Measurements from ENCODE around the gene ASIC4.

The ASIC4 gene

DNA sequence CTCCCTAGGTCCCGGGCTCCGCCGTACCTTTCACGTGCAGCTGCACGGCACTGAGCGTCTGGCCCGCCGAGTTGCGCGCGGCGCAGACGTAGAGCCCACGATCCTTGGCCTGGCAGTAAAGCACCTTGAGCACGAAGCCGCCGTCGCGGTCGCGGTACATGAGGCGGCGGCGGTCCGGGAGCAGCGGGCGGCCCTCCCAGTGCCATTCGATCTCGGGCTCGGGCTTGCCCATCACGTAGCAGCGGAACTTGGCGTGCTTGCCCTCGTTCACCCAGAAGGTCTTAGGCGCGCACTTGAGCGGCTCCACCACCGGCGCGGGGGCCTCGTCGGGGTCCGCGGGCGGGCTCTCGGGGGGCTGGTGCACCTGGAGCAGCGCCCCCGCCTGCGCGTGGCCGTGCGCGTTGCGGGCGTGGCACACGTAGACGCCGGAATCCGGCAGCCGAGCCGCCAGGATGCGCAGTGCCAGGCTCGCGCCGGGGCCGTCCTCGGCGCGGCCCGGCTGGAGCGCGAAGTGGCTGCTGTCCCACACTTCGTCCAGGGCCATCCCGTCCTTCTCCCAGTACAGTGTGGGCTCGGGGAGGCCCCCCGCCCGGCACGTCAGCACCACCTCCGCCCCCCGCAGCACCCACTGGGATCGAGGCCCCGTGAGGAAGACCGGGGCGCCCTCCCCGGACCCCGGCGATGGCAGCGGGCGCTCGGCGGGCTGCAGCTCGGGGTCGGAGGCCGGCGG, 56.1 kb downstream of the ASIC4 start:
- DNase-seq (ENCODE audit: low read depth in 1 of 2, low spot score in 1 of 2) = no peak
- TF ChIP-seq POLR2AphosphoS5 (IDR thresholded peaks at IDR 0.05; ENCODE audit: low read depth) = no peak
- TF ChIP-seq, protein P1, sequence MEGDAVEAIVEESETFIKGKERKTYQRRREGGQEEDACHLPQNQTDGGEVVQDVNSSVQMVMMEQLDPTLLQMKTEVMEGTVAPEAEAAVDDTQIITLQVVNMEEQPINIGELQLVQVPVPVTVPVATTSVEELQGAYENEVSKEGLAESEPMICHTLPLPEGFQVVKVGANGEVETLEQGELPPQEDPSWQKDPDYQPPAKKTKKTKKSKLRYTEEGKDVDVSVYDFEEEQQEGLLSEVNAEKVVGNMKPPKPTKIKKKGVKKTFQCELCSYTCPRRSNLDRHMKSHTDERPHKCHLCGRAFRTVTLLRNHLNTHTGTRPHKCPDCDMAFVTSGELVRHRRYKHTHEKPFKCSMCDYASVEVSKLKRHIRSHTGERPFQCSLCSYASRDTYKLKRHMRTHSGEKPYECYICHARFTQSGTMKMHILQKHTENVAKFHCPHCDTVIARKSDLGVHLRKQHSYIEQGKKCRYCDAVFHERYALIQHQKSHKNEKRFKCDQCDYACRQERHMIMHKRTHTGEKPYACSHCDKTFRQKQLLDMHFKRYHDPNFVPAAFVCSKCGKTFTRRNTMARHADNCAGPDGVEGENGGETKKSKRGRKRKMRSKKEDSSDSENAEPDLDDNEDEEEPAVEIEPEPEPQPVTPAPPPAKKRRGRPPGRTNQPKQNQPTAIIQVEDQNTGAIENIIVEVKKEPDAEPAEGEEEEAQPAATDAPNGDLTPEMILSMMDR (IDR thresholded peaks at IDR 0.05; ENCODE audit: insufficient read depth, low read length) = no peak
- no peak for TF ChIP-seq SPI1 (IDR thresholded peaks at IDR 0.05; ENCODE audit: borderline replicate concordance, low read depth)
- TF ChIP-seq, protein P2, sequence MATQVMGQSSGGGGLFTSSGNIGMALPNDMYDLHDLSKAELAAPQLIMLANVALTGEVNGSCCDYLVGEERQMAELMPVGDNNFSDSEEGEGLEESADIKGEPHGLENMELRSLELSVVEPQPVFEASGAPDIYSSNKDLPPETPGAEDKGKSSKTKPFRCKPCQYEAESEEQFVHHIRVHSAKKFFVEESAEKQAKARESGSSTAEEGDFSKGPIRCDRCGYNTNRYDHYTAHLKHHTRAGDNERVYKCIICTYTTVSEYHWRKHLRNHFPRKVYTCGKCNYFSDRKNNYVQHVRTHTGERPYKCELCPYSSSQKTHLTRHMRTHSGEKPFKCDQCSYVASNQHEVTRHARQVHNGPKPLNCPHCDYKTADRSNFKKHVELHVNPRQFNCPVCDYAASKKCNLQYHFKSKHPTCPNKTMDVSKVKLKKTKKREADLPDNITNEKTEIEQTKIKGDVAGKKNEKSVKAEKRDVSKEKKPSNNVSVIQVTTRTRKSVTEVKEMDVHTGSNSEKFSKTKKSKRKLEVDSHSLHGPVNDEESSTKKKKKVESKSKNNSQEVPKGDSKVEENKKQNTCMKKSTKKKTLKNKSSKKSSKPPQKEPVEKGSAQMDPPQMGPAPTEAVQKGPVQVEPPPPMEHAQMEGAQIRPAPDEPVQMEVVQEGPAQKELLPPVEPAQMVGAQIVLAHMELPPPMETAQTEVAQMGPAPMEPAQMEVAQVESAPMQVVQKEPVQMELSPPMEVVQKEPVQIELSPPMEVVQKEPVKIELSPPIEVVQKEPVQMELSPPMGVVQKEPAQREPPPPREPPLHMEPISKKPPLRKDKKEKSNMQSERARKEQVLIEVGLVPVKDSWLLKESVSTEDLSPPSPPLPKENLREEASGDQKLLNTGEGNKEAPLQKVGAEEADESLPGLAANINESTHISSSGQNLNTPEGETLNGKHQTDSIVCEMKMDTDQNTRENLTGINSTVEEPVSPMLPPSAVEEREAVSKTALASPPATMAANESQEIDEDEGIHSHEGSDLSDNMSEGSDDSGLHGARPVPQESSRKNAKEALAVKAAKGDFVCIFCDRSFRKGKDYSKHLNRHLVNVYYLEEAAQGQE (IDR thresholded peaks at IDR 0.05; ENCODE audit: insufficient replicate concordance, low read depth) = no peak
- no peak for TF ChIP-seq GABPA (IDR thresholded peaks at IDR 0.05; ENCODE audit: low read depth)
- peak overlapping the region; percentile 25 for H3K4me3 ChIP-seq (replicated peaks; ENCODE audit: insufficient read depth, low read length)
- peaks cover 9% of the 10 kb centered on the region for H3K27me3 ChIP-seq (ENCODE audit: insufficient read depth, poor library complexity, severe bottlenecking)
- H3K27ac ChIP-seq (replicated peaks) = no peak overlapping the region

DNA sequence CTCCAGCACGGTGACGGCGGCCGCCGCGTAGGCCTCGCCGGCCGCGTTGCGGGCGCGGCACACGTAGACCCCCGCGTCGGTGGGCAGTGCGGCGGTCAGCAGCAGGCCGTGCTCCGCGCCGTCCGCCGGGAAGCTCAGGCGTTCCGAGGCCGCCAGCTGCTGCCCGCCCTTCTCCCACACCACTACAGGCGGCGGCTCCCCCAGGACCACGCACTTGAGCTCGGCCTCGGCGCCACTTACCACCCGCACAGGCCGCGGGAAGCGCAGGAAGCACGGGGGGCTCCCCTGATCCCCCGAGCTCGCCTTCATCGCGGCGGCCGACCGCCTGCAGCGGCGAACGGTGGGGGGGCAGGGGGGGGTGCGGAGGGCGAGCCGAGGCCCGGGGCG, 56.6 kb downstream of the ASIC4 start:
- H3K27ac ChIP-seq (replicated peaks) = no peak overlapping the region
- TF ChIP-seq POLR2AphosphoS5 (IDR thresholded peaks at IDR 0.05; ENCODE audit: low read depth) (no peak), SPI1 (IDR thresholded peaks at IDR 0.05; ENCODE audit: borderline replicate concordance, low read depth) (no peak), GABPA (IDR thresholded peaks at IDR 0.05; ENCODE audit: low read depth) (no peak)
- TF ChIP-seq, protein P2 (IDR thresholded peaks at IDR 0.05; ENCODE audit: insufficient replicate concordance, low read depth) = no peak
- TF ChIP-seq, protein P1 (IDR thresholded peaks at IDR 0.05; ENCODE audit: insufficient read depth, low read length) = no peak
- DNase-seq (ENCODE audit: low read depth in 1 of 2, low spot score in 1 of 2) = no peak
- H3K4me3 ChIP-seq (replicated peaks; ENCODE audit: insufficient read depth, low read length) = peak overlapping the region; percentile 37
- peaks cover 9% of the 10 kb centered on the region for H3K27me3 ChIP-seq (ENCODE audit: insufficient read depth, poor library complexity, severe bottlenecking)

DNA sequence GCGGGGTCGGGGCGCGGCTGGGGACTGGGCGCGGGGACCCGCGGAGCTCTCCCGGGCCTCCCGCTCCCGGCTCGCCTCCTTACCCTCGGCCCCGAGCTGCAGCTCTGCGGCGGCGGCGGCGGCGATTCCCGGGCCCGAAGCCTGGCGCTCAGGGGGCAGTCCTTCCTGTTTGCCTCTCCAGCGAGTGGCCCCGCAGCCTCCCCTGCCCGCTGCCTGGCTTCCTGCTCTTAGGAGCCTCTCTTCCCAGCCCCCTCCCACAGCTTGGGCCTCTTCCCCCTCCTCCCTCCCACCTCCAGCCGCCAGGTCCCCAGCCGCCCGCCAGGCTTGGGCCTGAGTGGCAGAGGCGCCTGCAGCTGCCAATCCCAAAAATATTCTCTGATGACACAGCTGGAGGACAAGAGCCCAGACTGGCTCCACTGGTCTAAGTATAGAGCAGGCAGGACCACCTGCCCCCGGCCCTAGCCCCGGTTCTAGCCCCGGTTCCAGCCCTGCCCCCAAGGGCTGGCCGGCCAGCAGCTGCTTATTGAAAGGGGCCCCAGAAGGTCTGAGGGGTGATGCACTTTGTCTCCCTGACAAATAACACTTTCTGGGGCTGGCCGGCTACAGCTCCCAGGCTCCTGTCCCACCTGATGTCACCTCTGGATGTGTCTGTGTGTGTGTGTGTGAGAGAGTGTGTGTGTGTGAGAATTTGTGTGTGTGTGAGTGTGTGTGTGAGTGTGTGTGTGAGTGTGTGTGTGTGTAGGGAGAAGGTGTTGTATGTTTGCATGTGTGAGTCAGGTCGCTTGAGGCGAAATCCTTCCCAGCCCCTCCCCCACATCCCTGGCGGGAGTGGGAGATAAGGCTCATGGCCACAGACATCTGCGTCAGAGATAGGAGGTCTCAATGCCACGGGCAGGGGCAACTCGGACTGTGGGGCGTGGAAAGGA, 57.3 kb downstream of the ASIC4 start, which contains the start of gene OBSL1:
TSS of gene OBSL1 (minus strand) at position 229 of the 926 bp plus-strand sequence. CDS start 307 bp downstream, outside the sequence.
- TF ChIP-seq, protein P2 (IDR thresholded peaks at IDR 0.05; ENCODE audit: insufficient replicate concordance, low read depth) = no peak
- no peak for TF ChIP-seq GABPA (IDR thresholded peaks at IDR 0.05; ENCODE audit: low read depth)
- no peak for TF ChIP-seq SPI1 (IDR thresholded peaks at IDR 0.05; ENCODE audit: borderline replicate concordance, low read depth)
- TF ChIP-seq, protein P1 (IDR thresholded peaks at IDR 0.05; ENCODE audit: insufficient read depth, low read length) = no peak
- no peak for TF ChIP-seq POLR2AphosphoS5 (IDR thresholded peaks at IDR 0.05; ENCODE audit: low read depth)
- DNase-seq (ENCODE audit: low read depth in 1 of 2, low spot score in 1 of 2) = peak; percentile 47 to 50
- H3K27me3 ChIP-seq (ENCODE audit: insufficient read depth, poor library complexity, severe bottlenecking) = peaks cover 9% of the 10 kb centered on the region
- H3K4me3 ChIP-seq (replicated peaks; ENCODE audit: insufficient read depth, low read length) = peak within 1 kb of the TSS; percentile 37
- no peak within 1 kb of the TSS for H3K27ac ChIP-seq (replicated peaks)

Data from HL-60 (cell line).